GM23338 (cell line): ENCODE measurements around the gene PMM1. TPM values are rescaled to one million over a fixed set of nuclear protein-coding genes. Genes with fewer than 3 reads are reported as not detected.

Experiments used
- ATAC-seq: fragments of 200-7000 bp; cut with Tn5 transposase; 3 replicates; pipeline ENCODE4 v1.9.1; 2020
- DNase-seq: peaks from one replicate; pipeline ENCODE4 v3.0.0-alpha.2; 2015; ENCODE audit warnings: low spot score
- H2AFZ ChIP-seq: fragments of 200-600 bp; sonication (generic); 2 replicates; pipeline ENCODE4 v1.8.0; 2016; ENCODE audit warnings: antibody characterized with exemption, mild to moderate bottlenecking, moderate library complexity
- H3F3A ChIP-seq: fragments of 200-600 bp; sonication (generic); replicated peaks from 2 replicates; pipeline ENCODE4 v1.8.0; 2017; ENCODE audit warnings: antibody characterized with exemption, mixed run types, low read depth
- H3K27ac ChIP-seq: fragments of 200-600 bp; sonication (generic); 2 replicates; pipeline ENCODE4 v1.6.1; 2016; ENCODE audit warnings: low read depth
- H3K27me3 ChIP-seq: fragments of 200-600 bp; sonication (generic); 2 replicates; pipeline ENCODE4 v1.8.0; 2016; ENCODE audit warnings: mild to moderate bottlenecking, mixed run types, moderate library complexity; ENCODE audit not compliant: insufficient read depth
- H3K36me3 ChIP-seq: fragments of 200-600 bp; sonication (generic); 2 replicates; pipeline ENCODE4 v1.8.0; 2016; ENCODE audit warnings: mild to moderate bottlenecking; ENCODE audit not compliant: insufficient read depth
- H3K4me1 ChIP-seq: fragments of 200-600 bp; sonication (generic); 2 replicates; pipeline ENCODE4 v1.8.0; 2016; ENCODE audit warnings: mild to moderate bottlenecking, moderate library complexity; ENCODE audit not compliant: insufficient read depth
- H3K4me2 ChIP-seq: fragments of 200-600 bp; sonication (generic); 2 replicates; pipeline ENCODE4 v1.7.1; 2017; ENCODE audit warnings: mixed run types
- H3K4me3 ChIP-seq: fragments of 200-600 bp; sonication (generic); 2 replicates; pipeline ENCODE4 v1.6.1; 2016; ENCODE audit warnings: mixed run types
- H3K79me2 ChIP-seq: fragments of 200-600 bp; sonication (generic); replicated peaks from 2 replicates; pipeline ENCODE4 v1.8.0; 2017; ENCODE audit warnings: mild to moderate bottlenecking; ENCODE audit not compliant: insufficient read depth
- H3K9me2 ChIP-seq: fragments of 200-600 bp; sonication (generic); 2 replicates; pipeline ENCODE4 v1.8.0; 2017; ENCODE audit not compliant: insufficient read depth
- H4K20me1 ChIP-seq: fragments of 200-600 bp; sonication (generic); replicated peaks from 2 replicates; pipeline ENCODE4 v1.8.0; 2017; ENCODE audit warnings: mild to moderate bottlenecking; ENCODE audit not compliant: insufficient read depth
- H3K27ac Mint-ChIP-seq: 2 replicates; pipeline ENCODE4 v1.8.0; 2020; ENCODE audit warnings: inconsistent platforms, mild to moderate bottlenecking, moderate library complexity, mixed read lengths
- H3K27me3 Mint-ChIP-seq: 3 replicates; pipeline ENCODE4 v1.8.0; 2022; ENCODE audit warnings: low read depth, mild to moderate bottlenecking, moderate library complexity, mixed read lengths, inconsistent platforms; ENCODE audit not compliant: insufficient read depth, poor library complexity
- H3K36me3 Mint-ChIP-seq: 3 replicates; pipeline ENCODE4 v1.8.0; 2021; ENCODE audit warnings: low read depth, mild to moderate bottlenecking, inconsistent platforms, moderate library complexity, mixed read lengths
- H3K4me1 Mint-ChIP-seq: 3 replicates; pipeline ENCODE4 v1.8.0; 2020; ENCODE audit warnings: mild to moderate bottlenecking, inconsistent platforms, mixed read lengths
- H3K4me3 Mint-ChIP-seq: 3 replicates; pipeline ENCODE4 v1.8.0; 2021; ENCODE audit warnings: moderate library complexity, mild to moderate bottlenecking, inconsistent platforms, mixed read lengths
- H3K9me3 Mint-ChIP-seq: 3 replicates; pipeline ENCODE4 v1.8.0; 2020; ENCODE audit warnings: moderate library complexity, mild to moderate bottlenecking, inconsistent platforms, mixed read lengths
- CREB1 ChIP-seq: fragments of 250-450 bp; sonication (Bioruptor Pico); IDR thresholded peaks from 2 replicates; pipeline ENCODE4 v1.5.0; 2020; ENCODE audit warnings: low read depth, mild to moderate bottlenecking, moderate library complexity
- CTCF ChIP-seq, 2 experiments: fragments of 200-600 bp in 1 of 2; sonication (generic) in 1 of 2; conservative IDR thresholded peaks; 2 replicates each; pipeline versions ENCODE4 v1.5.1 to v1.6.1; 2016 to 2017; ENCODE audit warnings: antibody characterized with exemption in 2 of 2, low read depth in 2 of 2, mild to moderate bottlenecking in 2 of 2, moderate library complexity in 1 of 2
- ETS1 ChIP-seq: IDR thresholded peaks from 2 replicates; pipeline ENCODE4 v1.6.1; 2016; ENCODE audit warnings: antibody characterized with exemption
- EZH2 ChIP-seq: fragments of 200-600 bp; sonication (generic); IDR thresholded peaks from one replicate; pipeline ENCODE4 v1.8.0; 2017; ENCODE audit warnings: antibody characterized with exemption, mild to moderate bottlenecking, low read depth; ENCODE audit not compliant: unreplicated experiment
- EZH2phosphoT487 ChIP-seq: fragments of 200-600 bp; sonication (generic); IDR thresholded peaks from one replicate; pipeline ENCODE4 v1.8.1; 2018; ENCODE audit warnings: antibody characterized with exemption; ENCODE audit not compliant: unreplicated experiment
- JUNB ChIP-seq: IDR thresholded peaks from one replicate; pipeline ENCODE4 v1.6.1; 2016; ENCODE audit warnings: antibody characterized with exemption; ENCODE audit not compliant: unreplicated experiment
- NANOG ChIP-seq: IDR thresholded peaks from 2 replicates; pipeline ENCODE4 v1.6.1; 2016; ENCODE audit warnings: antibody characterized with exemption, borderline replicate concordance
- POLR2AphosphoS5 ChIP-seq: IDR thresholded peaks from 2 replicates; pipeline ENCODE4 v1.6.1; 2016; ENCODE audit warnings: antibody characterized with exemption, low read depth
- REST ChIP-seq: IDR thresholded peaks from one replicate; pipeline ENCODE4 v1.6.1; 2018; ENCODE audit warnings: antibody characterized with exemption; ENCODE audit not compliant: unreplicated experiment
- STAT1 ChIP-seq: IDR thresholded peaks from one replicate; pipeline ENCODE4 v1.6.1; 2016; ENCODE audit warnings: antibody characterized with exemption; ENCODE audit not compliant: unreplicated experiment
- ZNF114 ChIP-seq: fragments of 250-450 bp; sonication (Bioruptor Pico); IDR thresholded peaks from 2 replicates; pipeline ENCODE4 v1.5.0; 2020; ENCODE audit warnings: mild to moderate bottlenecking, moderate library complexity
- ZNF331 ChIP-seq: fragments of 250-450 bp; sonication (Bioruptor Pico); IDR thresholded peaks from 2 replicates; pipeline ENCODE4 v1.5.0; 2020; ENCODE audit warnings: low read depth, mild to moderate bottlenecking, moderate library complexity
- polyA plus RNA-seq: library from polyadenylated mRNA; unstranded; fragments of >200 nt; fragmentation: Nextera tagmentation; extraction: Ambion mirVana; gene quantifications from 2 replicates; pipeline ENCODE4 v1.2.1, GENCODE V29; 2016
- total RNA-seq: library from RNA; depleted of rRNA; stranded (reverse); fragments of >200 nt; shearing (Covaris generic); gene quantifications from 2 replicates; pipeline ENCODE4 v1.2.3, GENCODE V29; 2014

PMM1 gene
- total and polyA plus RNA-seq, 2 experiments from 2014 or later = 8.7 to 9.9 TPM

GRCh38 chr22:41579997-41580355 lies 9.7 kb downstream of the PMM1 start:
- Mint-ChIP-seq H3K27me3 (peaks cover 16% of the 10 kb centered on the region), H3K36me3 (peaks cover 5% of the 10 kb centered on the region; the same call in 2 of the 3 replicates), H3K27ac (no peak overlapping the region), H3K4me3 (no peak overlapping the region), H3K9me3 (no peaks in the 10 kb centered on the region), H3K4me1 (peaks cover 3% of the 10 kb centered on the region; the same call in 1 of the 3 replicates)
- no peak overlapping the region for H3K4me3 ChIP-seq
- TF ChIP-seq NANOG = no peak
- no peak for TF ChIP-seq CTCF (conservative IDR thresholded peaks at IDR 0.05; ENCODE audit: low read depth in 2 of 2)
- no peak for TF ChIP-seq ZNF114
- TF ChIP-seq EZH2 = no peak
- no peak for TF ChIP-seq ETS1
- ATAC-seq (no peak), DNase-seq (no peak)
- no peaks in the 10 kb centered on the region for H3K27me3 ChIP-seq
- no peaks in the 10 kb centered on the region for H3K79me2 ChIP-seq
- H2AFZ ChIP-seq = no peak overlapping the region
- no peaks in the 10 kb centered on the region for H3K36me3 ChIP-seq
- no peaks in the 10 kb centered on the region for H3K4me1 ChIP-seq
- H3K4me2 ChIP-seq = no peak overlapping the region
- H3K27ac ChIP-seq = no peak overlapping the region
- no peaks in the 10 kb centered on the region for H3K9me2 ChIP-seq
- no peaks in the 10 kb centered on the region; the same call in 1 of the 2 replicates for H4K20me1 ChIP-seq
- H3F3A ChIP-seq = no peaks in the 10 kb centered on the region

GRCh38 chr22:41579297-41579996 lies 10.2 kb downstream of the PMM1 start:
- TF ChIP-seq ZNF114 (no peak), EZH2 (no peak), NANOG (no peak), EZH2phosphoT487 (no peak), POLR2AphosphoS5 (no peak), CREB1 (CRISPR knock-in tag) (no peak), JUNB (no peak), STAT1 (no peak), CTCF (conservative IDR thresholded peaks at IDR 0.05; ENCODE audit: low read depth in 2 of 2) (no peak), ZNF331 (no peak), REST (no peak)
- Histone ChIP-seq H3K4me1 (no peaks in the 10 kb centered on the region), H3F3A (no peaks in the 10 kb centered on the region), H3K9me2 (no peaks in the 10 kb centered on the region), H3K4me2 (no peak overlapping the region), H3K4me3 (no peak overlapping the region), H2AFZ (no peak overlapping the region), H3K27me3 (no peaks in the 10 kb centered on the region), H3K79me2 (no peaks in the 10 kb centered on the region), H3K27ac (no peak overlapping the region), H3K36me3 (no peaks in the 10 kb centered on the region), H4K20me1 (no peaks in the 10 kb centered on the region; the same call in 1 of the 2 replicates)
- peaks cover 5% of the 10 kb centered on the region; the same call in 2 of the 3 replicates for H3K36me3 Mint-ChIP-seq
- no peak overlapping the region for H3K4me3 Mint-ChIP-seq
- ATAC-seq (no peak), DNase-seq (no peak)
- H3K27me3 Mint-ChIP-seq = peaks cover 15% of the 10 kb centered on the region
- no peaks in the 10 kb centered on the region for H3K9me3 Mint-ChIP-seq
- no peak overlapping the region for H3K27ac Mint-ChIP-seq
- H3K4me1 Mint-ChIP-seq = peaks cover 3% of the 10 kb centered on the region; the same call in 1 of the 3 replicates
